Fibroblast of lung (primary cell): ENCODE results near the gene ASIC3. TPM values are rescaled to one million over a fixed set of nuclear protein-coding genes. Genes with fewer than 3 reads are reported as not detected.

Experiments used
- DNase-seq, 2 donors: peaks; one replicate each; pipeline versions ENCODE4 v3.0.0 to v3.0.0-alpha.2; 2010; ENCODE audit warnings: low read depth in 2 of 2
- H2AFZ ChIP-seq: 2 replicates; pipeline ENCODE4 v1.5.1; 2012; ENCODE audit warnings: low read length, control low read depth, inconsistent platforms
- H3K27ac ChIP-seq: 2 replicates; pipeline ENCODE4 v1.5.1; 2011; ENCODE audit warnings: low read length, control low read depth; ENCODE audit not compliant: insufficient read depth
- H3K27me3 ChIP-seq: 2 replicates; pipeline ENCODE4 v1.5.1; 2011; ENCODE audit warnings: mild to moderate bottlenecking, low read length; ENCODE audit not compliant: control insufficient read depth, insufficient read depth
- H3K36me3 ChIP-seq: 2 replicates; pipeline ENCODE4 v1.5.1; 2011; ENCODE audit warnings: low read length; ENCODE audit not compliant: control insufficient read depth, insufficient read depth
- H3K4me1 ChIP-seq: 2 replicates; pipeline ENCODE4 v1.5.1; 2011; ENCODE audit warnings: low read length; ENCODE audit not compliant: control insufficient read depth, insufficient read depth; ENCODE audit errors: extremely low read depth
- H3K4me2 ChIP-seq: 2 replicates; pipeline ENCODE4 v1.5.1; 2011; ENCODE audit warnings: low read length, control low read depth; ENCODE audit not compliant: insufficient read depth; ENCODE audit errors: extremely low read depth
- H3K4me3 ChIP-seq, 4 experiments: fragments of 200-600 bp in 1 of 4; sonication (generic) in 1 of 4; replicated peaks in 1 of 4; 2 replicates each; pipeline ENCODE4 v1.5.1; 2011 to 2016; ENCODE audit warnings: low read length in 4 of 4, low read depth in 3 of 4, mild to moderate bottlenecking in 3 of 4, control low read depth in 2 of 4, inconsistent platforms in 1 of 4, mixed read lengths in 1 of 4; ENCODE audit not compliant: insufficient read depth in 1 of 4; ENCODE audit errors: control extremely low read depth in 1 of 4
- H3K79me2 ChIP-seq: 2 replicates; pipeline ENCODE4 v1.5.1; 2012; ENCODE audit warnings: mild to moderate bottlenecking, low read length, inconsistent platforms; ENCODE audit not compliant: control insufficient read depth, insufficient read depth
- H3K9ac ChIP-seq: 2 replicates; pipeline ENCODE4 v1.5.1; 2011; ENCODE audit warnings: mild to moderate bottlenecking, low read length, control low read depth; ENCODE audit not compliant: insufficient read depth
- H3K9me3 ChIP-seq: 2 replicates; pipeline ENCODE4 v1.5.1; 2012; ENCODE audit warnings: low read depth, low read length; ENCODE audit not compliant: control insufficient read depth, insufficient read depth
- H4K20me1 ChIP-seq: 2 replicates; pipeline ENCODE4 v1.5.1; 2011; ENCODE audit warnings: low read length; ENCODE audit not compliant: control insufficient read depth, insufficient read depth; ENCODE audit errors: extremely low read depth
- CTCF ChIP-seq, 2 donors: IDR thresholded peaks in 1 of 2; conservative IDR thresholded peaks in 1 of 2; 1 replicate in 1 of 2; 2 replicates in 1 of 2; pipeline ENCODE4 v1.5.1; 2011 to 2012; ENCODE audit warnings: low read length in 2 of 2, control low read depth in 1 of 2, inconsistent platforms in 1 of 2, low read depth in 1 of 2, mild to moderate bottlenecking in 1 of 2
- EZH2 ChIP-seq: IDR thresholded peaks from 2 replicates; pipeline ENCODE4 v1.5.1; 2012; ENCODE audit warnings: low read length, control low read depth, mild to moderate bottlenecking; ENCODE audit errors: missing control alignments
- polyA plus RNA-seq, 2 donors: library from polyadenylated mRNA; depleted of rRNA in 1 of 2; stranded (reverse) in 1 of 2; unstranded in 1 of 2; fragments of >200 nt; gene quantifications; 2 replicates each; pipeline ENCODE4 v1.2.1, GENCODE V29; 2011 to 2012; ENCODE audit warnings: missing spikeins in 1 of 2
- total RNA-seq: library from RNA; depleted of rRNA; stranded (reverse); fragments of >200 nt; gene quantifications from 2 replicates; pipeline ENCODE4 v1.2.1, GENCODE V29; 2014

ASIC3 gene
- total and polyA plus RNA-seq, 2 donors (not counting 1 experiment from before 2014, with no cell fraction given) = 0.07 to 0.17 TPM

DNA sequence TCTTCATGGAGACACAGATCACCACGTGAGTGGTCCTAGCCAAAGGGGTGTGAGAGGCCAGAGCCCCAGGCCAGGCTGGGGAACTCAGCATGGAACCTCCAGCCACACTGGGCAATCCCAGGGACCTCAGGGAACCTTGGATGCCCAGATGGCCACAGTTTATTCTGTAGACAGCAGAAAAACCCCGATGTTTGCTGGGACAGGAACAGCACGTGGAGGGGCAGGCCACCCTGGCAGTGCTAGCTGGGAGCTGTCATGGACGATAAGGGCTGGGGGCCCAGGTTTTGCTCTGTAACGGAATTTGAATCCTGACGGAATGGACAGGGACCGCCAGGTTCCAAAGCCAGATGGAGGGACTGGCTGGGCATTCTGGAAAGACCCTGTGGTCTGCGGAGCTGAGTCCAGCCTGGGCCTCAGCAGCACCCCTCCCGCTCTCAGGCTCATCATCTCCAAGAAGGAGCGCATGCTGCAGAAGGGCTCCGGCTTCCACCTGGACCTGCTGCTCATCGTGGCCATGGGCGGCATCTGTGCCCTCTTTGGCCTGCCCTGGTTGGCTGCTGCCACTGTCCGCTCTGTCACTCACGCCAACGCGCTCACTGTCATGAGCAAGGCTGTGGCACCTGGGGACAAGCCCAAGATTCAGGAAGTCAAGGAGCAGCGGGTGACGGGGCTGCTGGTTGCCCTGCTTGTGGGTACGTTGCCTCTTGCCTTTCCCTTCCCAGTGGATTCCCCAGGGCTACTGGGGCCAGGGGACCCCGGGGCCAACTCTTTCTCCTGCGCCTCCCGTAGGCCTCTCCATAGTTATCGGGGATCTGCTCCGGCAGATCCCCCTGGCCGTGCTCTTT, 26.7 kb downstream of the ASIC3 start:
- H4K20me1 ChIP-seq = no peaks in the 10 kb centered on the region
- no peak overlapping the region for H3K9ac ChIP-seq
- no peak for DNase-seq
- no peak for TF ChIP-seq EZH2
- TF ChIP-seq CTCF (conservative IDR thresholded peaks at IDR 0.05 in 1 of 2, IDR thresholded peaks at IDR 0.05 in 1 of 2; ENCODE audit: low read depth in 1 of 2, low read length in 2 of 2) = no peak
- no peaks in the 10 kb centered on the region for H3K27me3 ChIP-seq
- H2AFZ ChIP-seq = no peak overlapping the region
- H3K36me3 ChIP-seq = peaks cover 36% of the 10 kb centered on the region
- H3K79me2 ChIP-seq = peaks cover 14% of the 10 kb centered on the region
- no peak overlapping the region for H3K4me2 ChIP-seq
- no peak overlapping the region for H3K27ac ChIP-seq
- H3K4me3 ChIP-seq = no peak overlapping the region
- H3K4me1 ChIP-seq = peaks cover 11% of the 10 kb centered on the region
- H3K9me3 ChIP-seq = no peaks in the 10 kb centered on the region

DNA sequence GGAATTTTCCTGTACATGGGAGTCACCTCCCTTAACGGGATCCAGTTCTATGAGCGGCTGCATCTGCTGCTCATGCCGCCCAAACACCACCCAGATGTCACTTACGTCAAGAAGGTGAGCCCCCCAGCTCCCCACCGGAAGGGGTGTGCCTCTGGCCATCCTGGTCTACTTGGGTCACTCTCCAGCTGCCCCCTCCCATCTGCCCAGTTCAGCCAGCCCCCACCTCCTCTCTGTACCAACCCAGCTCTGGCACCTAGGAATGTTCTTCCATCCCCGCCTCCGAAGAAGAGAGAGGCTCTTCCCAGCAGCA, 27.3 kb downstream of the ASIC3 start:
- Histone ChIP-seq H4K20me1 (no peaks in the 10 kb centered on the region), H3K4me3 (no peak overlapping the region), H3K9me3 (no peaks in the 10 kb centered on the region), H3K36me3 (peaks cover 31% of the 10 kb centered on the region), H2AFZ (no peak overlapping the region), H3K27ac (no peak overlapping the region), H3K4me2 (no peak overlapping the region), H3K9ac (no peak overlapping the region), H3K79me2 (peaks cover 18% of the 10 kb centered on the region), H3K27me3 (no peaks in the 10 kb centered on the region), H3K4me1 (peaks cover 11% of the 10 kb centered on the region)
- TF ChIP-seq EZH2 = no peak
- TF ChIP-seq CTCF (conservative IDR thresholded peaks at IDR 0.05 in 1 of 2, IDR thresholded peaks at IDR 0.05 in 1 of 2; ENCODE audit: low read depth in 1 of 2, low read length in 2 of 2) = no peak
- no peak for DNase-seq

DNA sequence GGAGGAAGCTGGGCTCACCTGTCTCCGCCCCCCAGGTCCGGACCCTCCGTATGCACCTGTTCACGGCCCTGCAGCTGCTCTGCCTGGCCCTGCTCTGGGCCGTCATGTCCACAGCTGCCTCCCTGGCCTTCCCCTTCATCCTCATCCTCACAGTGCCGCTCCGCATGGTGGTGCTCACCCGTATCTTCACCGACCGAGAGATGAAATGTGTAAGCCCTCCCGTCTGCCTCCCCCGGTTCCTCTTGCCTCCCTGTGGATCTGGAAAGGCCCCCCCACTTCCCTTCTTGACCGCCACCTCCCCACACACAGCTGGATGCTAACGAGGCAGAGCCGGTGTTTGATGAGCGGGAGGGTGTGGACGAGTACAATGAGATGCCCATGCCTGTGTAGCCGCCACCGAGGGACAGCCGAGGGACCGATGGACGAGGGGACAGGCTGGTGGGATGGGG, 27.7 kb downstream of the ASIC3 start:
- no peak overlapping the region for H2AFZ ChIP-seq
- peaks cover 18% of the 10 kb centered on the region for H3K79me2 ChIP-seq
- H3K4me1 ChIP-seq = peaks cover 11% of the 10 kb centered on the region
- H3K9ac ChIP-seq = no peak overlapping the region
- H3K27me3 ChIP-seq = no peaks in the 10 kb centered on the region
- H3K36me3 ChIP-seq = peaks cover 28% of the 10 kb centered on the region
- no peak for TF ChIP-seq EZH2
- TF ChIP-seq CTCF (conservative IDR thresholded peaks at IDR 0.05 in 1 of 2, IDR thresholded peaks at IDR 0.05 in 1 of 2; ENCODE audit: low read depth in 1 of 2, low read length in 2 of 2) = no peak
- no peak overlapping the region for H3K4me3 ChIP-seq
- H4K20me1 ChIP-seq = no peaks in the 10 kb centered on the region
- no peak overlapping the region for H3K27ac ChIP-seq
- H3K4me2 ChIP-seq = no peak overlapping the region
- no peaks in the 10 kb centered on the region for H3K9me3 ChIP-seq
- no peak for DNase-seq
